Lung microvascular endothelial cell (primary cell): ENCODE measurements around the gene TMEM39A. TPM values are rescaled to one million over a fixed set of nuclear protein-coding genes. Genes with fewer than 3 reads are reported as not detected.

Source experiments
- DNase-seq, 2 donors: peaks; one replicate each; pipeline versions ENCODE4 v3.0.0 to v3.0.0-alpha.2; 2010; ENCODE audit warnings: low read depth in 2 of 2
- total RNA-seq: library from RNA; depleted of rRNA; stranded (reverse); fragments of >200 nt; gene quantifications from 2 replicates; pipeline ENCODE4 v1.2.1, GENCODE V29; 2014

TMEM39A gene
- total RNA-seq, result 20.0 and 26.6 TPM in 2 replicates

DNA sequence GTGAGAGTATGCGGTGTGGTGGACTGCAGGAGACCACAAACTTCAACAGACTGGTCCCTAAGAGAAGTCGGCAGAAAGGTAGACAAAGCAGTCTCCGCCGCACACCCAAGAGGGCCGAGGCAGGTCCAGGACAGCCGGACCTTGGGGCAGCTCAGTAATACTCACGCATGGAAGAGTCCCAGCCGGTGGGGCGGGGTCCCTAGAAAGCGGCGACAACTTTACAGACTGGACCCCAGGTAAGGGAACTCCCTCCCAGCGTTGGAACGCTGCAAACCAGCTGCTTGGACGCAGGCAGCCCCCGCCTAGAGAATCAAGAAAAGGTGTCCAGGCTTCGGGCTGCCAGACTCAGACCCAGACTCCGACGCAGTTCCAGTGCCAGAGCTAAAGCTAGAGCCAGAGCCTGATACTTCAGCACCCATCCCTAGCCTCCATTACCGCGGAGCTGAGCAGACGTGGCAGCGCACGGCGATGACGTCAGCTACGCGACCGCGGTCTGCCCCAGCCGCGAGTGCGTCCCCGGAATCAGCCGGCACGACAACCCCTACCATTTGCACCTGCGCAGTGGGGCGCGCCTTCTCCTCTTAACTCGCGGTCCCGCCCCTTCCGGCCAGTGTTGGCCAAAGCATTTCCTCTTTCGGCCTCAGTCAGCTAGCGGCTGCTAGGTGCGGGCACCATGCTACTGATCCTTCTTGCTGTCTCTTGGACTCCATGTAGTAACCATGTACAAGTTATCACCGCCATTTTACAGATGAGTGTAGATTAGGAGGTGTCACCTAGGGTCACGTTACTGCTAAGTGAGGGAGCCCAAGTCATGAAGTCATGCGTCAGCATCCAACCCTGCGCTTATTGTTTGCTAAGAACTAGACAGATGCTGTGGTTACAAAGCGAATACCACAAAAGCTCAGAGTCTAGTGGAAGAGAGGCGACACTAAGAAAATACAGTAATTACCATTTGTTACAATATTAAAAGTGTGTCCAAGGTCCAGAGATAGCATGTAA, at the start of gene TMEM39A:
TMEM39A (minus strand) TSS at position 445 of the 999 bp plus-strand sequence. CDS start 1,541 bp downstream, outside the sequence.
- DNase-seq, result peak; percentile 99

- DNase-seq, result no peak
Measured at GRCh38 chr3:119510690-119511089, 47.3 kb upstream of the TMEM39A start.

- no peak for DNase-seq
Measured at GRCh38 chr3:119508172-119508845, 44.9 kb upstream of the TMEM39A start.

- DNase-seq, result no peak
Measured at GRCh38 chr3:119507404-119507803, 44.0 kb upstream of the TMEM39A start.

DNA sequence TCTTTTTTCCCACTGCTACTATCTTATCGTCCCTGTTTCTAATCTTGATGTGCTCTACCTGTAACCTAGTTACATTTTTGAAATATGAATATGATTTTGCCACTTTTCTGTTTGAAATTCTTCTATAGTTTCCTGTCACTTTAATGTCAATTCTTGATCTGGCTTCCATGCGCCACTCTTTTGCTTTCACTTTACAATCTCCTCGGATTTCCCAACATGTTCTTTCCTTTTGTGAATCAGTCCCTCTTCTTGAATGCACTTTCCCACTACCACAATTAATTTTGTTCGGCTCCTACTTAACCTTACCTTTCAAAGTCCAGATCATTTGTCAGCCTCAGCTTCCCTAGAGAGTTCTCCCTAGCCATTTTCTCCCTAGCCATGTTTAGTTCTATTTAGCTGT, 43.2 kb upstream of the TMEM39A start:
- DNase-seq, result peak in 1 of 2 donors; percentile 21

- DNase-seq, result no peak
Measured at GRCh38 chr3:119500901-119501300, 37.5 kb upstream of the TMEM39A start.

DNA sequence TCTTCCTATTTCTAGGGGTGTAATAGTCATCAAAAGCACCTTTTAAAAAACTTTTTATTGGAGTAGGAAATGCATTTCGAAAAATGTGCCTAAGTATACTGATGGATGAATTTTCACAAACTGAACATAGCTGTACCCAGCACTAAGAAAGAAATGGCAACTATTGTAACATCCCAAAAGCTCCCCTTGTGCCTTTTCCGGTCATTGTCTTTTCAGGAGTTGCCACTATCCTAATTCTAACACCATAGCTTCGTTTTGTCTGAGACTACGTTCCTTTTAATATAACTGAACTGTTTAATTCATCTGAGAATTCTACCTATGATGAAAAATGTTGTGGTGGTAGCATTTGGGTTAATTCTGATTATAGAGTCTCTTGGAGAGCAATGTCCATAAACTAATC, 36.9 kb upstream of the TMEM39A start:
- DNase-seq, result no peak

GRCh38 chr3:119498186-119499011, 35.0 kb upstream of the TMEM39A start, which contains the start of gene TIMMDC1:
TIMMDC1 (plus strand) TSS chr3:119498547; CDS start chr3:119498734, 187 bp downstream.
- DNase-seq, result peak; percentile 94 to 97

DNA sequence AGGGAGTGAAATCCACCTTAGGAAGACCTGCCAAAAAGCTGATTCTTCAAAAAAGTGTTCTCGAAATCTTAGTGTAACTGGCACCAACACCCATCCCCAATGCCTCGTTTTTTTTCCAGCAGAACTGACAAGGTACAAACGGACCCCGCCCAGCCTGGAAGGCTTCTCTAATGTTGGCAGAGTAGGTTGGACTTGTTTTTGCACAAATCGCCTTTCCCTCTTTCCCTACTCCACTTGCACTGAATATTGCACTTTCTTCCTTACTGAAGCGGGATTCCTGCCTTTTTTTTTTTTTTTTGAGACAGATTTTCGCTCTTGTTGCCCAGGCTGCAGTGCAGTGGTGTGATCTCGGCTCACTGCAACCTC, 34.4 kb upstream of the TMEM39A start:
- DNase-seq, result peak; percentile 17 to 26

DNA sequence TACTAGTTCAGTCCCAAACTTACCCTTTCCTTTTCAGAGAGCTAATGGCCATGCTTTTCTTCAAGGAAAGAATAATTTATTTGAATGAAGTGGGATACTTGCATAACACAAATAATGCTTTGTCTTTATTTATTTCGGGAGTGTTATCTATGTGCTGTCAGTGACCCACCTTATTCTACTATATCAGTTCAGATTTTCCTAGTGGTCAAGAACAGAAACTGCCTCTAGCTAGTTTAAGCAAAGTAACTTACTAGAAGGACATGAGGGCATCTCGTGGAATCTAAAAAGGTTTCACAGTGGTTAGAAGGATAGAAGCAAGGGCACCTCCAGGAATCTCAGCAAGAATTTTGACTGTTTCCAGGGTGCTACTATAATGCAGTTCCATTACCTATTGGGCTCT, 31.2 kb upstream of the TMEM39A start:
- no peak for DNase-seq

DNA sequence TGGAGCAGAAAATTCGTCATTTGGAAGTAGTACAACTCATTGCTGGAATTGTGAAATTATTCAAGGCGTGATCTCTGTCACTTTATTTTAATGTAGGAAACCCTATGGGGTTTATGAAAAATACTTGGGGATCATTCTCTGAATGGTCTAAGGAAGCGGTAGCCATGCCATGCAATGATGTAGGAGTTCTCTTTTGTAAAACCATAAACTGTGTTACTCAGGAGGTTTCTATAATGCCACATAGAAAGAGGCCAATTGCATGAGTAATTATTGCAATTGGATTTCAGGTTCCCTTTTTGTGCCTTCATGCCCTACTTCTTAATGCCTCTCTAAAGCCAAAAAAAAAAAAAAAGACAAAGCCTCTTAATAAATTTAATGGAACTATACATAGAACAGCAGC, 29.4 kb upstream of the TMEM39A start:
- DNase-seq, result no peak

GRCh38 chr3:119492128-119492527, 28.7 kb upstream of the TMEM39A start:
- no peak for DNase-seq

DNA sequence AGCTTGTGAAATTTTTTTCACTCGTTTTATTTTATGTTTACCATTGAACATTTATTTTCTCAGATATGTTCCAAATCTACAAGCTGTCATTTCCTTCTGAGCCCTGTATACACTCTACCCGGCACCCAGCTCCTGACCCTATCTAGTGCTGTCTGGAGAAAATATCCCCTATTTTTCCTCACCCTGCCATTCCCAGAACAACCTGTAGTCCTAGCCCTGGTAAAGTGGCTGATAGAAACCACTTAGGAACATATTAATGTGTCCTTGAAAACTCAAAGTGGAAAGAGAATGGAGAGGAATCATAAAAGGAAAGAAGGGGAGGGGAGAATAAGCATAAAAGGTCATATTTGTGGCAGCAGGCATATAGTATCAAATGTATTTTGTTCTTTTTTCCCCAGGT, 26.7 kb upstream of the TMEM39A start:
- DNase-seq, result no peak

GRCh38 chr3:119485563-119485962, 22.1 kb upstream of the TMEM39A start:
- no peak for DNase-seq

DNA sequence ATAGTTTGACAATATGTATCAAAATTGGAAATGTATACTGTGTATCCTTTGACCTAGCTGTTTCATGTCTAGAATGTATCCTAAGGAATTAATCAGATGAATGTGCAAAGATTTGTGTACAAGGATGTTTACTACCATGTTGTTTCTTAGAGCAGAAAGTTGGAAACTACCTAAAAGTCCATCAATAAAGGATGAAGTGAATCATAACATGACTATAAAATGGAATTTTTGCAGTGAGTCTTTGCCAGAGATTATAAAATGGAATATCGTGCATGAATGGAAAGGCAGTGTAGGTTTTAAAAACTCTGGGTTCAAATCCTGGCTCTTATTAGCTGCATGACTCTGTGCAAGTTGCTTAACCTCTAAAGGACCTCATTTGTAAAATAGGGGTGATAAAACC, 19.7 kb upstream of the TMEM39A start:
- DNase-seq, result no peak

DNA sequence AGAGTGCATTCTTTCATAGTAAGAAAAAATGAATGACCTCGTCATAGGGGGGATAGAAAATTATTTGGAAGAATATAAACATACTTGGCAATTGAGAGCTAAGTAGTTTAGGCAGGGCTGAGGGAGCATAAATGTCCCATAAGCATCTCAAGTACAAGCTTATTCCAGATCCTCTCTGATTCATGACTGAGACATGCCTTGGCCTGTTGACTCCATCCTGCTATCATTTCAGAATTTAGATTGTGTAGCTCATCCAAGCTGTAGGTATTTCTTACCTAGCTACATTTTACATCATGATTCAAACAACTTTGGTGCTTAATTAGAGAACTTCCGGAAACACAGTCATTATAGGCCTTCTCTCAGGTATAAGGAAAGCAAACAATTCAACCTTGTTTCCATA, 17.7 kb upstream of the TMEM39A start:
- no peak for DNase-seq

DNA sequence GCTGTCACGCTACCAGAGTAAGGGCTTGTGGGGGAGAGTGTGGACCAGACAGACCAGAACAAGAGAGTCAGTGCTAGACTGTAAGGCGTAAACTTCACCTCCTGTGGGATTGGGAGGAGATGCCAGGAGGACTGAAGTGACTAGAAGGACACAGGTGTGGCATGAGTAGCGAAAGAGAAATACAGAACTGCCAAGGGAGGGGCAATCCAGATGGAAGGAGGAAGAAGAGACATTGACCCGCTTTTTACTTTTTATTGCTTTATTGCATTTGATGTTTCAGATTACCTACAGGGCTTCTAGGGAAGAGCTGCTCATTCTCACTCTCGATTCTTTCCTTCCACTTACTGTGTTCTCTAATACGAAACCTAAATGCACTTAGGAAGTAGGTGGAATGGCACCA, 7.5 kb upstream of the TMEM39A start:
- no peak for DNase-seq

GRCh38 chr3:119469418-119470189, 6.2 kb upstream of the TMEM39A start:
- DNase-seq, result peak; percentile 7 to 42

- DNase-seq, result peak in 1 of 2 donors; percentile 1
Measured at GRCh38 chr3:119468041-119468440, 4.6 kb upstream of the TMEM39A start.

- DNase-seq, result no peak
Measured at GRCh38 chr3:119457246-119457645, 6.2 kb downstream of the TMEM39A start.

- DNase-seq, result no peak
Measured at GRCh38 chr3:119456469-119456868, 6.9 kb downstream of the TMEM39A start.
